ENCODE measurements around the gene SLC25A4. TPM values are rescaled to one million over a fixed set of nuclear protein-coding genes. Genes with fewer than 3 reads are reported as not detected.

The SLC25A4 gene
- total and polyA plus RNA-seq, 8 donors, result 11.3 to 57.3 (median 16.0) TPM

DNA sequence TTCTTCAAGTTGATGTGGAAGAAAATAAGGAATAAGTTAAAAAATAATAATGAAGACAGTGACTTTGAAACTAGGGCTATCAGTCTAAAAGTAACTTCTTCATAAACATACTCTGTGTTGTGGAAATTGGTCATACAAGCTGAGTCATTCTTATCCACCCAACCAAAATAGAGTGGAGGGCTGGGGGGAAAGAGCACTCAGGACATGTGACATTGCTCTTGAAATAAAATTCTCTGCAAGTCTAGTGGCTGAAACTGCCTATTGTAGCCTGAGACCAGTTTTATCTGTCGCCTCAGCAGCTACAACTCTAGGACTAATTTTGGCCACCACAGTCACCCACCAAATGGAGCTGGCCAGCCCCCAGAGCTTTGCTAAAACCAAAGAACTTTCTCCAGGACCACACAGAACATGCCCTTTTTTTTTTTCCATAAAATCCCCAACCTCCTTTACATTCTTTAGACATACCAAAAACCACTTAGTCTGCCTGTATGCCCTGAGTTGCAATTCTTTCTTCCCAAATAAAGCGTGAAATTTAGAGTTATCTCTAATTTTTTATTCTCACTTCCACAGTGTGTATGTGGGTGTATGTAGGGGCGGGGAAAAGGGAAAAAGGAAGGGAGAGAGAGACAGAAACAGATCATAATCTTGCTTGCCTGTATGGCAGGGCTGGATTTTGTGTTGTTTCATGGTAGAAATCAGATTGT, 23.0 kb upstream of the SLC25A4 start:
- TF ChIP-seq, protein P1, sequence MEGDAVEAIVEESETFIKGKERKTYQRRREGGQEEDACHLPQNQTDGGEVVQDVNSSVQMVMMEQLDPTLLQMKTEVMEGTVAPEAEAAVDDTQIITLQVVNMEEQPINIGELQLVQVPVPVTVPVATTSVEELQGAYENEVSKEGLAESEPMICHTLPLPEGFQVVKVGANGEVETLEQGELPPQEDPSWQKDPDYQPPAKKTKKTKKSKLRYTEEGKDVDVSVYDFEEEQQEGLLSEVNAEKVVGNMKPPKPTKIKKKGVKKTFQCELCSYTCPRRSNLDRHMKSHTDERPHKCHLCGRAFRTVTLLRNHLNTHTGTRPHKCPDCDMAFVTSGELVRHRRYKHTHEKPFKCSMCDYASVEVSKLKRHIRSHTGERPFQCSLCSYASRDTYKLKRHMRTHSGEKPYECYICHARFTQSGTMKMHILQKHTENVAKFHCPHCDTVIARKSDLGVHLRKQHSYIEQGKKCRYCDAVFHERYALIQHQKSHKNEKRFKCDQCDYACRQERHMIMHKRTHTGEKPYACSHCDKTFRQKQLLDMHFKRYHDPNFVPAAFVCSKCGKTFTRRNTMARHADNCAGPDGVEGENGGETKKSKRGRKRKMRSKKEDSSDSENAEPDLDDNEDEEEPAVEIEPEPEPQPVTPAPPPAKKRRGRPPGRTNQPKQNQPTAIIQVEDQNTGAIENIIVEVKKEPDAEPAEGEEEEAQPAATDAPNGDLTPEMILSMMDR (IDR thresholded peaks at IDR 0.05), result no peak
- H3K4me1 ChIP-seq, result no peaks in the 10 kb centered on the region
- ATAC-seq (peak; percentile 67), DNase-seq (no peak)
- no peaks in the 10 kb centered on the region for H3K36me3 ChIP-seq
- H3K27ac ChIP-seq, result no peak overlapping the region
- H3K9me3 ChIP-seq, result no peaks in the 10 kb centered on the region
- H3K27me3 ChIP-seq, result peaks cover 0 to 15% of the 10 kb centered on the region in 2 donors
- intact Hi-C loops (cut with DNase I), result no loop called here
- no peak overlapping the region for H3K4me3 ChIP-seq

DNA sequence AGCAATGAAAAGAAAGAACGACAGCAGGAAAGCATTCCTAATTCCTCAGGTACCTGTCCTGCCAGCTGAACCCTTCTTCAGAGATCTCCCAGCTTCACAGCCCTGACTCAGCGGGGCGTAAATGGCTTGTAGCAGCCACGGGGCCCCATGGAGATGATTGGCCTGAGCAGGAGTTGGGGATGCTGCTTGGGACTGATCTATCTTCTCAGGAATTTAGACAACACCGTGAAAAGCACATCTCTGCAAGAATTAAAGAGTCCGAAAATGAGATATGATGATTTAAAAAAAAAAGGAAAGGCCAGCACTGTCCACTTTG, 22.5 kb upstream of the SLC25A4 start:
- ATAC-seq (no peak), DNase-seq (no peak)
- no peak overlapping the region for H3K4me3 ChIP-seq
- no peaks in the 10 kb centered on the region for H3K9me3 ChIP-seq
- TF ChIP-seq, protein P1 (IDR thresholded peaks at IDR 0.05), result no peak
- H3K27ac ChIP-seq, result no peak overlapping the region
- H3K27me3 ChIP-seq, result peaks cover 0 to 20% of the 10 kb centered on the region in 2 donors
- no peaks in the 10 kb centered on the region for H3K4me1 ChIP-seq
- no peaks in the 10 kb centered on the region for H3K36me3 ChIP-seq
- intact Hi-C loops (cut with DNase I), result no loop called here

DNA sequence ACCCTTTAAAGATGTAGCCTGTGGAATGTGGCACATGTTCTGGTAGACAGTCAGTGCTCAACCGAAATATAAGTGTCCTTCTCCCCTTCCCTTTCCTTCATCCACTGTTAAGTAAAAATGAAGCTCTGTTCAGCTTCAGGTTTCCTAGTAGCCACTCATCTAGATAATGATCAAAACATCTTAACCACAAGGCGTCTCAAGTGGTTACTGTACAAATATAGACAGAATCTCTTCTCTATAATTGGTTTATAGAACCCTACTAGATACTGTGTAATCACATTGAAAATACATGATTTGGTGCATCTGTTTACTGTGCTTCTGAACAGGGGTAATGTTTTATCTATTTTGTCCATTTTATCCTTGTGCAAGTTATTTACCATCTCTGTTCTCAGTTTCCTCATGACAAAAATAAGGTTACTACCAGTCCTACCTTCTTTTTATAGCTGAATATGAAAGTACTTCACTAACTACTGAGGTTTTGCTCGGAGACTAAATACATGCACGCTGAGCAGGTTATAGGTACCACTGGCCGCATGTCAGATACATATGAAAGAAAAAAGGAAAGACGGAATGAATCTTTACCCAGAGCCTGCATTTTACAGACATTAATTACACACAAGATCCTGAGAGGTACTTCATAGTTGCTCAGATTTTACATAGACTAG, 20.3 kb upstream of the SLC25A4 start:
- TF ChIP-seq, protein P1 (IDR thresholded peaks at IDR 0.05), result no peak
- H3K36me3 ChIP-seq, result no peaks in the 10 kb centered on the region
- peaks cover 8 to 41% of the 10 kb centered on the region in 2 donors for H3K27me3 ChIP-seq
- ATAC-seq, result no peak
- H3K4me1 ChIP-seq, result peaks cover 3 to 10% of the 10 kb centered on the region in 2 donors
- H3K4me3 ChIP-seq, result no peak overlapping the region
- intact Hi-C loops (cut with DNase I), result no loop called here
- DNase-seq, result no peak
- H3K27ac ChIP-seq, result no peak overlapping the region
- no peaks in the 10 kb centered on the region for H3K9me3 ChIP-seq

DNA sequence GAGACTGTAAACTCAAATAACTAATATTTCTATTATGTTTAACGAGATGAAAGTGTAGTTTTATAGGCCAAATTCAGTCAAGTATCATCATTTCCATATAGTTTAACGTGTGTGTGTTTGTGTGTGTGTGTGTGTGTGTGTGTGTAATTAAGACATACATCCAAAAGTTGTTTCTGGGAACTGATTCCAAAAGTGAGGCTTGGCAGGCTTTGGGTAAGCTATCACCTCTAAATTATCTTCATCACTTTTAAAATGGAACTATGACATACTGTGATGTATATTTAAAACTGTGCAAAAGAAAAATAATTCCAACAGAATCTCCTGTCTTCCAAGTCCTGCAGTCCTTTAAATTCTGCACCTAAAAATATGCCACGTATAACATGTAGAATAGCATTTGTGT, 19.1 kb upstream of the SLC25A4 start:
- Histone ChIP-seq H3K36me3 (no peaks in the 10 kb centered on the region), H3K27me3 (peaks cover 8 to 53% of the 10 kb centered on the region in 2 donors), H3K4me1 (peaks cover 4 to 22% of the 10 kb centered on the region in 2 donors), H3K4me3 (no peak overlapping the region), H3K9me3 (no peaks in the 10 kb centered on the region), H3K27ac (no peak overlapping the region)
- DNase-seq, result no peak
- ATAC-seq, result no peak
- TF ChIP-seq, protein P1 (IDR thresholded peaks at IDR 0.05), result no peak
- intact Hi-C loops (cut with DNase I), result no loop called here
